ENCODE results near the gene ADORA1. TPM values are rescaled to one million over a fixed set of nuclear protein-coding genes. Genes with fewer than 3 reads are reported as not detected.

ADORA1 gene
- polyA plus RNA-seq, 1 of the 3 experiments (the other 2 are of a cell fraction), result 4.8 TPM

GRCh38 chr1:203156280-203156679, 28.8 kb downstream of the ADORA1 start:
- ChIA-PET POLR2A (no interaction called here), CTCF (interaction anchor here (2.9 to 3.0 kb wide), 2 partner anchors 8 to 60 kb away, joined by 10 to 12 read pairs; no protein-coding TSS in a partner anchor)
- Histone ChIP-seq H3F3A (replicated peaks; ENCODE audit: insufficient read depth) (no peaks in the 10 kb centered on the region), H2AFZ (ENCODE audit: low read depth) (no peak overlapping the region), H3K4me1 (ENCODE audit: control insufficient read depth in 1 of 2, insufficient read depth in 2 of 2, low read depth in 1 of 2, low read length in 1 of 2) (peaks cover 28% of the 10 kb centered on the region in 2 experiments), H3K27me3 (ENCODE audit: insufficient read depth) (no peaks in the 10 kb centered on the region), H3K9ac (no peak overlapping the region), H4K20me1 (ENCODE audit: insufficient read depth) (no peaks in the 10 kb centered on the region), H3K27ac (ENCODE audit: low read depth in 2 of 2, low read length in 1 of 2) (no peak overlapping the region), H3K9me3 (no peaks in the 10 kb centered on the region), H3K4me3 (ENCODE audit: low read depth in 2 of 2, low read length in 1 of 2) (no peak overlapping the region), H3K79me2 (ENCODE audit: insufficient read depth) (no peaks in the 10 kb centered on the region), H3K4me2 (no peak overlapping the region), H3K36me3 (replicated peaks in 1 of 2; ENCODE audit: control insufficient read depth in 1 of 2, insufficient read depth in 2 of 2, low read length in 1 of 2) (no peaks in the 10 kb centered on the region), H3K9me2 (no peaks in the 10 kb centered on the region)
- 81% methylated on average over 1 of the region's 1 CpG for WGBS (ENCODE audit: low lambda C conversion rate)
- TF ChIP-seq TCF12 (IDR thresholded peaks at IDR 0.05), result no peak
- TF ChIP-seq JUND (IDR thresholded peaks at IDR 0.05), result no peak
- TF ChIP-seq CHD2 (IDR thresholded peaks at IDR 0.05; ENCODE audit: low read length, partially characterized antibody), result no peak
- TF ChIP-seq GATA2 (CRISPR knock-in tag; IDR thresholded peaks at IDR 0.05), result no peak
- no peak for TF ChIP-seq RFX5 (IDR thresholded peaks at IDR 0.05; ENCODE audit: low read length)
- no peak for DNase-seq

- Histone ChIP-seq H3K9me3 (no peaks in the 10 kb centered on the region), H3K9me2 (no peaks in the 10 kb centered on the region), H3K79me2 (ENCODE audit: insufficient read depth) (no peaks in the 10 kb centered on the region), H3K36me3 (replicated peaks in 1 of 2; ENCODE audit: control insufficient read depth in 1 of 2, insufficient read depth in 2 of 2, low read length in 1 of 2) (no peaks in the 10 kb centered on the region), H3K27me3 (ENCODE audit: insufficient read depth) (no peaks in the 10 kb centered on the region), H2AFZ (ENCODE audit: low read depth) (no peak overlapping the region), H3K4me1 (ENCODE audit: control insufficient read depth in 1 of 2, insufficient read depth in 2 of 2, low read depth in 1 of 2, low read length in 1 of 2) (peaks cover 12 to 13% of the 10 kb centered on the region in 2 experiments), H3K4me2 (no peak overlapping the region), H3K4me3 (ENCODE audit: low read depth in 2 of 2, low read length in 1 of 2) (no peak overlapping the region), H3K9ac (no peak overlapping the region), H4K20me1 (ENCODE audit: insufficient read depth) (no peaks in the 10 kb centered on the region), H3F3A (replicated peaks; ENCODE audit: insufficient read depth) (no peaks in the 10 kb centered on the region), H3K27ac (ENCODE audit: low read depth in 2 of 2, low read length in 1 of 2) (no peak overlapping the region)
- ChIA-PET POLR2A (no interaction called here), CTCF (interaction anchor here (1.3 to 3.0 kb wide), 4 partner anchors 10 to 57 kb away, joined by 5 to 12 read pairs (median 9); no protein-coding TSS in a partner anchor)
- WGBS (ENCODE audit: low lambda C conversion rate), result 50% methylated on average over 1 of the region's 1 CpG
- TF ChIP-seq NFIC (IDR thresholded peaks at IDR 0.05; ENCODE audit: borderline replicate concordance) (no peak), CTCF (IDR thresholded peaks at IDR 0.05) (no peak), GABPA (IDR thresholded peaks at IDR 0.05; ENCODE audit: low read depth) (no peak), EZH2phosphoT487 (IDR thresholded peaks at IDR 0.05; ENCODE audit: borderline replicate concordance, low read depth) (no peak), FOXM1 (IDR thresholded peaks at IDR 0.05; ENCODE audit: low read depth) (no peak), MAX (IDR thresholded peaks at IDR 0.05; ENCODE audit: low read depth) (no peak), USF1 (IDR thresholded peaks at IDR 0.05; ENCODE audit: borderline replicate concordance, low read depth) (no peak), MEF2A (IDR thresholded peaks at IDR 0.05; ENCODE audit: borderline replicate concordance, low read depth) (no peak), FOSL2 (IDR thresholded peaks at IDR 0.05; ENCODE audit: borderline replicate concordance, low read depth) (no peak), YY1 (IDR thresholded peaks at IDR 0.05; ENCODE audit: low read depth) (no peak), EP300 (IDR thresholded peaks at IDR 0.05; ENCODE audit: borderline replicate concordance in 1 of 2, low read depth in 1 of 2, low read length in 1 of 2) (no peak), SMC3 (IDR thresholded peaks at IDR 0.05; ENCODE audit: low read depth, low read length) (no peak), ELF1 (IDR thresholded peaks at IDR 0.05) (no peak), REST (IDR thresholded peaks at IDR 0.05; ENCODE audit: low read depth, low read length) (no peak), TAF1 (IDR thresholded peaks at IDR 0.05; ENCODE audit: borderline replicate concordance, low read depth, low read length) (no peak), RAD21 (IDR thresholded peaks at IDR 0.05; ENCODE audit: low read length) (no peak), TEAD4 (IDR thresholded peaks at IDR 0.05; ENCODE audit: borderline replicate concordance, insufficient read depth) (no peak), USF2 (IDR thresholded peaks at IDR 0.05; ENCODE audit: borderline replicate concordance, low read depth, low read length) (no peak), JUND (IDR thresholded peaks at IDR 0.05) (no peak), TCF12 (IDR thresholded peaks at IDR 0.05) (no peak)
- no peak for DNase-seq
Observed at GRCh38 chr1:203158423-203158822, 30.9 kb downstream of the ADORA1 start.

All from SK-N-SH (cell line).